GM21360 (cell line): ENCODE measurements around the gene RBBP8NL.

Experiments
- ATAC-seq: cut with Tn5 transposase; IDR thresholded peaks from one replicate; pipeline ENCODE4 v1.9.1; 2021; ENCODE audit warnings: mild to moderate bottlenecking, moderate library complexity; ENCODE audit not compliant: unreplicated experiment

Gene RBBP8NL

DNA sequence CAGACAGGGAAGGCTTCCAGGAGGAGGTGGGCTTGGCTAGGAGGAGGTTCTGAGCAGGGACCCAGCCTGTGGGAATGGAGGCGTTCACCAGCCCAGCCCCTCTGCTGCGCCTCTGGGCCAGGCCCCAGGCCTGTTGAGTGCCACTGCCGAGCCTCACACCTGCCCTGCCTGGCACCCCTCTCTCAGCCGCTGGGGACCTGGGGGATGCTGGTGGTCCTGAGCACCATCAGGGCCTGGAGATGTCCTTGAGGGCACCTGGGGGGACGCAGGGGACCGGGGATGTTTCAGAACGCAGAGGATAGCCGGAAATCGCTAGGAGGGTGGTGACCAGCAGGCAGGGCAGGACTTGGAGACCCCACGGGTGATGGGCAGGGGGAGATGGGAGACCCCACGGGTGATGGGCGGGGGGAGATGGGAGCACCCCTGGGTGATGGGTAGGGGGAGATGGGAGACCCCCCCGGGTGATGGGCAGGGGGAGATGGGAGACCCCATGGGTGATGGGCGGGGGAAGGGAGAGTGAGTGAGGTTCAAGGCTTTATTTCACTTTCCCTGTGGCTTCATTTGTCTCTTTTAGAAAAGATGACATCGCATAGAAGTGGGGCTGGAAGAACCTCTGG is 35.7 kb upstream of the RBBP8NL start:
- no peak for ATAC-seq

DNA sequence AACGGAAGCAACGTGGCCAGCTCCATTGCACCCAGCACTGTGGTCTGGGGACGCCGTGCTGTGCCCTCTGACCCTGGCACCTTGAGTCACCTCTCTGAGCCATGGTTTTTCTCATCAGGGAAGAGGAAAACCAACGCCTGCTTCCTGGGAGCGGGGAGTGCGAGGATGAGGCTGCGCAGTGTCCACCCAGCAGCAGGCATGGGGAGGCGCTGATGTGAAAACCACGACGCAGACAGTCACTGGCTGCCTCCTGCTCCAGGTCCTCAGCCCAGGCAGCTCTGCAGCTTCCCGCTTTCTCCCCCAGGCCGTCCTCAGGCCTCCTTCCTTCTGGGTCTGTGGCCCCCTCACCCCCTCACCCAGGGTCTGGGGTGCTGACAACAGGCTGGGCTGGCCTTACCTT is 34.5 kb upstream of the RBBP8NL start:
- no peak for ATAC-seq

DNA sequence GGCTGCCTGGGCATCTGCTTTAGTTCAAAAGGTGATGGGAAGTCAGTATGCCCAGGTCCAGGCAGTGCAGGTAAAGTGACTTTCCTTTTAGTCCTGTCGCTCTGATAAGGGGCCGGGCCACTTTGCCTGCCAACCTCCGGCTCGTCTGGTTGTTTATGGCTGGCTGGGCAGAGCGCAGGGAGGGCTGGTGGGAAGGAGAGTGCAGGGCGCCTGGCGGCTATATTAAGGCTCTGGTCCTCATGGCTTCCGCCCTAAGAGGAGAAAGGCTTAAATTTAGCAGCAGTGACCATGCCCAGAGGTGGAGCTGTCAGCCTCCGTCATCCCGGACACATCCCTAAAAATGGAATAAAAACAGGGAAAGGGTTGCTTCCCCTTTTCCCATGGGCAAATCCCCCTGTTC is 33.8 kb upstream of the RBBP8NL start:
- no peak for ATAC-seq

GRCh38 chr20:62460678-62461077 is 33.3 kb upstream of the RBBP8NL start:
- no peak for ATAC-seq

GRCh38 chr20:62459488-62459887 is 32.1 kb upstream of the RBBP8NL start:
- ATAC-seq, result no peak

GRCh38 chr20:62458275-62459251 is 31.2 kb upstream of the RBBP8NL start:
- ATAC-seq, result no peak

- ATAC-seq, result no peak
Measured at GRCh38 chr20:62457831-62458230, 30.5 kb upstream of the RBBP8NL start.

GRCh38 chr20:62457098-62457497 is 29.8 kb upstream of the RBBP8NL start:
- ATAC-seq, result no peak

DNA sequence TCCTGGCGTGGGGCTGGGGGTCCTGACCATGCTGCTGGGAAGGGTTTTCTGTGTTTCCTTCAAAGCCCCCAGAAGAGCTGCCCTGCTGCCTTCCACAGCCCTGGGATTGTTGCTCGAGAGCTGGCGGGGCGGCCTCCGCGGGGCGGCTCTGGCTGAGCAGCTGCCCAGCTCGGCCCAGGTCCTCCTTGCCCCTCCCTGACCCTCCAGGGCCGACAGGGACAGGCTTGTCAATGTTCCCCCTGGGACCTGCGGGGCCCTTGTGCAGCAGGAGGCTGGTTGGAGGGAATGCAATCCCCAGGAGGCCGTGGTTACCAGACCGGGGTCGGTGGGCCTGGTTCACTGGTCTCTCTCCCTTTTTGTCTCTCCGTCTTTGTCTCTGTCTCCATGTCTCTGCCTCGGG is 28.6 kb upstream of the RBBP8NL start:
- ATAC-seq, result no peak

GRCh38 chr20:62454904-62455636 is 27.7 kb upstream of the RBBP8NL start:
- no peak for ATAC-seq

- no peak for ATAC-seq
Measured at GRCh38 chr20:62453186-62453808, 26.0 kb upstream of the RBBP8NL start.

- no peak for ATAC-seq
Measured at GRCh38 chr20:62452475-62453095, 25.2 kb upstream of the RBBP8NL start.

DNA sequence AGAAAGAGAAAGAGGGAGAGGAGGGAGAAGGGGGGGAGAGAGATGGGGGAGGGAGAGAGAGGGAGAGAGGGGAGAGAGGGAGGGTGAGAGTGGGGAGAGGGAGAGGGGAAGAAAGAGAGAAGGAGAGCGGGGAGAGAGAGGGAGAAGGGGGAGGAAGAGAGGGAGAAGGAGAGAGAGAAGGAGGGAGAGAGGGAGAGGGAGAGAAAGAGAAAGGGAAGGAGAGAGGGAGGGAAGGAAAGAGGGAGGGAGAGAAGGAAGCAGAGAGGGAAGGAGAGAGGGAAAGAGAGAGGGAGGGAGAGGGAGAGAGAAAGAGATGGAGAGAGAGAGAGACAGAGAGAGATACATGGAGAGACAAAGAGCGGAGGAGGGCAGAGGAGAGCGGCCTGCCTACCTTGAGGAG is 24.6 kb upstream of the RBBP8NL start:
- ATAC-seq, result no peak

DNA sequence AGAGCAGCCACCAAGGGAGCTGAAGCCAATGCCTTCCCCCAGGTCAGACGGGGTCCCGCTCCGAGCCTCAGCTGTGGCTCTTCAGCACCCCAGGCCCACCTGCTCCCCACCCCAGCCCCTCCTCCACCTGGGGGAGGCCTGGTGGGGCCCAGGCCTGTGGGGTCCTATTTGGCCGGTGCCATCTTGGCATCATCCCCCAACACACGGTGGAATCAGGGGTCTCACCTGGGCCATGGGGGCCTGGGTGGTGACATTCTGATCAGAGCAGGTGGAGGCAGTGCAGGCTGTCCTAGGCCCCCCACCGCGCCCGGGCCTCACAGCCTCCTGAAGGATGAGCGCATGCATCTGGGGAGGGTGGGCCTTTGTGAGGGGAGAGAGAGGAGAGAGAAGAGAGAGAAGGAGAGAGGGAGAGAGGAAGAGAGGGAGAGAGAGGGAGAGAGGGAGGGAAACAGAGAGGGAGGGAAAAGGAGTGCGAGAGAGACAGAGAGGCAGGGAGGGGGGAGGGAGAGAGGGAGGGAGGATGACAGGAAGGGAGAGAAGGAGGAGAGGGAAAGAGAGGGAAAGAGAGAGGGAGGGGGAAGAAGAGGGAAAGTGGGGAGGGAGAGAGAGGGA is 23.9 kb upstream of the RBBP8NL start:
- no peak for ATAC-seq

DNA sequence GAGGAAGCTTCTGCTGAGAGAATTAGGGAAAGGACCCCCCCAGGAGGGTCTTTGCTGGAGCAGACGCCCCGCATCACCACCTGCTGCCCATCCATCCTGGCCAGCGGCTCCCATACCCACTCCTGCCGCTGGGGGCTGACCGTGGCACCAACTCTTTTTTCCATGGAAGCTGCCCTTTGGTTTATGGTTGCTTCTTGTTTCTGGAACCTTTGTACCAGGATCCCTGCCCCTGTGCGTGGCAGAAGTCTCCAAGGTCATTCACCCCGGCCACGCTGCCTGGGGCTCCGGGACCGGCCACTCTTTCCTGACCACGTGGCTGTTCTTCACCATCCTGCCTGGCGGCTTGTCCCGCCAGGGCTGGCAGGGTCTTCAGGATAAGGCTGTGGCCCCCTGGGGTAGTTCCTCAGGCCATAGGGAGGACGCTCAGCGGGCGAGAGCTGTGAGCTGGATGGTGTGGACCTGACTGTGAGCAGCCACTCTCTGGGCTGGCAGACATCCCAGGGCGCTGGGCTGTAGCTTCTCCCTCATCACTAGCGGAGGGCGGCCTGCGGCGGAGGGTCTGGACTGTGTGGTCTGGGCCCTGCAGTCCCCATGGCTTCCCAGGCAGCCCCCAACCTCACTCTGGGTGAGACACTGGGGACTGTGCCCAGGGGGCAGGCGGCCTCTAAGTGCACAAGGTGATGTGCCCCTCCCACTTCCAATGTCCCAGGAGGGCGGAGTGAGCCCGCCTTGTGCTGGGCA is 22.8 kb upstream of the RBBP8NL start:
- no peak for ATAC-seq

GRCh38 chr20:62448788-62449187 is 21.4 kb upstream of the RBBP8NL start:
- no peak for ATAC-seq

GRCh38 chr20:62448038-62448437 is 20.7 kb upstream of the RBBP8NL start:
- ATAC-seq, result no peak

- ATAC-seq, result no peak
Measured at GRCh38 chr20:62446888-62447869, 19.8 kb upstream of the RBBP8NL start.
